ACC112 (cell line): ENCODE measurements around the gene CLEC18B.
"Not testable (repeated sequence)": the region's sequence is repeated elsewhere in the genome, so short reads cannot be mapped to it uniquely, and the experiment has no call there.

Source experiments
- H2AFZ ChIP-seq: fragments of 200-600 bp; sonication (generic); one replicate; pipeline ENCODE4 v1.6.0; 2017; ENCODE audit warnings: antibody characterized with exemption, low read length; ENCODE audit not compliant: unreplicated experiment
- H3K27ac ChIP-seq: fragments of 200-600 bp; sonication (generic); 2 replicates; pipeline ENCODE4 v1.5.1; 2014; ENCODE audit warnings: low read depth, mild to moderate bottlenecking, antibody characterized with exemption, low read length, moderate library complexity
- H3K27me3 ChIP-seq: fragments of 200-600 bp; sonication (generic); 2 replicates; pipeline ENCODE4 v1.6.1; 2014; ENCODE audit warnings: mild to moderate bottlenecking, antibody characterized with exemption, low read length, moderate library complexity, mixed read lengths; ENCODE audit not compliant: insufficient read depth
- H3K36me3 ChIP-seq: fragments of 200-600 bp; sonication (generic); 2 replicates; pipeline ENCODE4 v1.6.1; 2016; ENCODE audit warnings: mild to moderate bottlenecking, antibody characterized with exemption, low read length, moderate library complexity, mixed read lengths; ENCODE audit not compliant: insufficient read depth
- H3K4me1 ChIP-seq: fragments of 200-600 bp; sonication (generic); one replicate; pipeline ENCODE4 v1.6.1; 2016; ENCODE audit warnings: low read length, mixed read lengths; ENCODE audit not compliant: insufficient read depth, unreplicated experiment, control insufficient read depth
- H3K4me3 ChIP-seq: fragments of 200-600 bp; sonication (generic); 2 replicates; pipeline ENCODE4 v1.5.1; 2014; ENCODE audit warnings: mild to moderate bottlenecking, low read depth, low read length
- H3K79me2 ChIP-seq: fragments of 200-600 bp; sonication (generic); one replicate; pipeline ENCODE4 v1.6.0; 2016; ENCODE audit warnings: low read length; ENCODE audit not compliant: control insufficient read depth, unreplicated experiment, insufficient read depth

Gene CLEC18B

DNA sequence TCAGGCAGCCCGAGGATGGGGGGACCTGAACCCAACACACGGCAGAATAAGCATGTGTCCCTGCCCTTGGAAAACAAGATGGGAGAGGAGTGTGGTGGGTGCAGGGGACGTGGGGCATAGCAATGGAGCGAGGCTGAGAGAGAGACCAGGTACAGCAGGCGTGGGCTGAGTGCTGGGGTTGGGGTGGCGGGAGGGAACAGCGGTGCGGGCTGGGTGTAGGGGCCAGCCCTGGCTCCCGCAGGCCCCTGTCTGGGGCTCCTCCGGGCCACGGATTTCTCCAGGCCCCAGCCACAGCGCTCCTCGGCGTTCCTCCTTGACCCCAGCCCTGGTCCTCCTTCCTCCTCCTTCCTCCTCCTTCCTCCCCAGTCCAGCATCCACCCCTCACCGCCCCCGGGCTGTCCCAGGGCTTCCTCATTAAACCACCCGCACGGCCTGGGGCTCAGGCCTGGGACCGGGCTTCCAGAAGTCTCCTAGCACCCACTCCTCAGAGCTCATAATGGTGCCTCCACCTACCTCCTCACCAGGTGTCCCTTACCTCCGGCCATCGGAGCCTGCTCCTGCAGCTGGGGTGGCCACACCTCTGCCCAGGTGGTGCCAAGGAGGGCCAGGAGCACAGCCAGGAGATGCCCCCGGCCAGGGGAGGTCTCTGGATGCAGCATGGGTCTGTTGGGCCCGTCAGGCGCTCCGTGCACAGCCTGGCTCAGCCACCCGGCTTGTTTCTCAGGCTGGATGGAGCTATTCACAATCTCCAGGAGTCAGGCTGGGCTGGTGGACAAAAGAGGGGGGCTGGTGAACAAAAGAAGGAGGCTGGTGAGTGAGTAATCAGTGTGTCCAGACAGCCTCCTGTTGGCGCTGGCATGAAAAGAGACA lies at the start of gene CLEC18B:
TSS of gene CLEC18B (minus strand) at position 867 of the 870 bp plus-strand sequence. CDS start at position 659, 208 bp downstream.
- not testable (repeated sequence) for H3K4me1 ChIP-seq, H3K79me2 ChIP-seq, H2AFZ ChIP-seq, H3K4me3 ChIP-seq, H3K27ac ChIP-seq, H3K27me3 ChIP-seq, H3K36me3 ChIP-seq

DNA sequence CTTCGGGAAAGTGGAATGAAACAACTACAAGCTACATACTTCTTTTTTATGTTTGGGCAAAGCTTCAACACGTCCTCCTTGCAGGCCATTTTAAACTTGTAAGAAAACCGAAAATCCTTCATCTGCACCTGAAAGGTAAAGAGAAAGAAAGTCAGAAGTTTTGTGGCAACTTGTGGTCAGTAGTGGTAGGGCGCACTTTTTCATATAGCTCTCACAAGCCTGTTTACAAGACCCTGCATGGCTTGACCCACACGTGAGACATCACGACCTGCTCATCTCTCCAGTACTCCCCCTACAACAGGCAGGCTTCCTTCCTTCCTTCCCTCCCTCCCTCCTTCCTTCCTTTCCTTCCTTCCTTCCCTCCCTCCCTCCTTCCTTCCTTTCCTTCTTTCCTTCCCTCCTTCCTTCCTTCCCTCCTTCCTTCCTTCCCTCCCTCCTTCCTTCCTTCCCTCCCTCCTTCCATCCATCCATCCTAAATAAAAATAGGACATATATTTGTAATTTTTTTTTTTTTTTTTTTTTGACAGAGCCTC lies 48.7 kb upstream of the CLEC18B start:
- H3K27ac ChIP-seq: no peak overlapping the region
- no peak overlapping the region for H2AFZ ChIP-seq
- H3K36me3 ChIP-seq: peaks cover 32% of the 10 kb centered on the region
- H3K79me2 ChIP-seq: no peaks in the 10 kb centered on the region
- no peak overlapping the region for H3K4me3 ChIP-seq
- H3K4me1 ChIP-seq: peaks cover 6% of the 10 kb centered on the region
- no peaks in the 10 kb centered on the region for H3K27me3 ChIP-seq

DNA sequence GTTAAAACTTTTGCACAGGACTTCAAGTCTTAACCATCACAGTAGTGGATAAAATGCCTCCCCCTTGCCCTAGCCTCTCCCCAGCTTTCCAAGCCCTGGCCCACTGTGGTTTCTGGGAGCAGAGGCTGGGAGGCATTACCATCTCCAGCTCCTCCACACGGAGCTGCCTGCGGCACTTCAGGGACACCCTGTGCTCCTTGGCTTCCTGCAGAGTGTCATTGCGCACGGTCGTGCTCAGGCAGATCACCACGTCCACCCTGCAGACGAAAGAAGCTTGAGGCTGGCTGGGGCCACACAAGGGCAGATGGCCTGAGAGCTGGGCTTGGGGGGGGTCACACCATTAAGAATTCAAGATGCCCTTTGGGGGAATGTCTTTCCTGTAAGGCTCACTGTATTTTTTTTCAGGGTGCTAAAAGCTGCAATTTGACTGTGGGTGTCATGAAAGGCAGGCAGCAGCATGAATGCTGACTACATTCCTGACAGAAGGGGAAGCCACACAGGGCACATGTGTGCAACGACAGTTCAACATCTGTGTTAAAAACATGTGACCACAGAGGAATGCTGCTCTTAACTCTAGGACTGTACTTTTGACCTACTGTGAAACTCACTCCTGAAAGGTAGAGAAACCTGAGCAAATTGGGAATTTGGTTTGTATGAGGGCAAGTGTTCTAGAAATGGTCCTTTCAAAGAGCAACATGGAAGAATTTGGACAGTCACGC lies 47.7 kb upstream of the CLEC18B start:
- Histone ChIP-seq H2AFZ (no peak overlapping the region), H3K27ac (no peak overlapping the region), H3K27me3 (no peaks in the 10 kb centered on the region), H3K4me3 (no peak overlapping the region), H3K79me2 (no peaks in the 10 kb centered on the region), H3K4me1 (peaks cover 6% of the 10 kb centered on the region), H3K36me3 (peaks cover 40% of the 10 kb centered on the region)

DNA sequence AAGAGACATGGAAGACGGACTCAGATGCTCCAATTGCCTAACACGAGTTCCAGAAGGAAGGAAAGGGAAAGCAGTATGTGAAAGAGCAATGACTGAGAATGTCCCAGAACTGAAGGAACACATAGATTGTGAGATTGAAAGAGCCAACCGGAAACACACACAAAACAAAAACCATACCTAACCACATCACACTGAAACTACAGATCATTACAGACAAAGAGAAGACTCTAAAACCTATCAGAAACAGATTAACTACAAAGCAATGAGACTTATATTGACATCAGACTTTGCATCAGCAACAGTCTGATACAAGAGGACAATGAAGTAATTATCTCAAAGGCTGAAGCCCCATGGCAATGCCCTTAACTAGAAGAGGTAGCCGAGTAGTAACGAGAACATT lies 45.6 kb upstream of the CLEC18B start:
- Histone ChIP-seq H3K27ac (no peak overlapping the region), H3K4me3 (no peak overlapping the region), H2AFZ (no peak overlapping the region), H3K27me3 (no peaks in the 10 kb centered on the region), H3K36me3 (peaks cover 60% of the 10 kb centered on the region), H3K4me1 (peaks cover 6% of the 10 kb centered on the region), H3K79me2 (no peaks in the 10 kb centered on the region)

DNA sequence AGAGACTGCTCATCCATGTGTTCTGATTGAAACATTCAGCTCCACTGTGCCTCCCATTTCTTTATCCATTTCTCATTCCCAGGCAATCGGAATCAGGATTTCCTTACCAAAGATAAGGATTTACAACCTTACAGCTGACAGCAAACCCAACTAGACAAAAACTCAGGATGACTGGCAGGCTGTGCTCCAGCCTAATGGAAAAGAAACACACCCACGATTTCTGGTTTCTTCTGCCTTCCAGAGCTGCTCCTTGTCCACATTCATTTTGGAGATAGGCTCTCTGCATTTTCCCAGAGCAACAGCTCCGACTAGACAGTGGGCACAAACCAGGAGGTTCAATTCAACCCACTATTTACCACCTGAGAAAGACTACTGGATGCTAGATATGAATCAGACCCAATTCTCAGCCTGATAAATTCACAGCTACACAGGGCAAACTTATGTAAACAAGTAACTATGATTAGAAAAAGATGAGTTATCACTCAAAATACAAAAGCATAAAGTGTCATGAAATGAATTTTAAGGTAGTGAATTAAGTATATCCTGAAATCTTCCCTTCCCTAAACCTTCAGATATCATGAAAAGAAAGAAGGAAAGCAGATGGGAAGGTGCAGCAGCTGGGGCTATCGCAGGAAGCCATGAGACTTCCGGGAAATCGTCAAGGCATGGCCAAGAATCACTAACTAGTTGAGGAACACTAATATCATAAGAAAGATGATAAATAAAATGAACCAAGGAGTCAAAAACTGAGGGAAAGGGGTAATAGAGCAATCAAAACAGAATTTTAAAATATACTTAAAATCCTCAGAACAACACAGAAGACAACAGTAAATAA lies 44.8 kb upstream of the CLEC18B start:
- Histone ChIP-seq H3K79me2 (no peaks in the 10 kb centered on the region), H3K36me3 (peaks cover 59% of the 10 kb centered on the region), H3K4me1 (peaks cover 6% of the 10 kb centered on the region), H3K27me3 (no peaks in the 10 kb centered on the region), H3K4me3 (no peak overlapping the region), H3K27ac (peak overlapping the region; percentile 12; the same call in 1 of the 2 replicates), H2AFZ (no peak overlapping the region)

DNA sequence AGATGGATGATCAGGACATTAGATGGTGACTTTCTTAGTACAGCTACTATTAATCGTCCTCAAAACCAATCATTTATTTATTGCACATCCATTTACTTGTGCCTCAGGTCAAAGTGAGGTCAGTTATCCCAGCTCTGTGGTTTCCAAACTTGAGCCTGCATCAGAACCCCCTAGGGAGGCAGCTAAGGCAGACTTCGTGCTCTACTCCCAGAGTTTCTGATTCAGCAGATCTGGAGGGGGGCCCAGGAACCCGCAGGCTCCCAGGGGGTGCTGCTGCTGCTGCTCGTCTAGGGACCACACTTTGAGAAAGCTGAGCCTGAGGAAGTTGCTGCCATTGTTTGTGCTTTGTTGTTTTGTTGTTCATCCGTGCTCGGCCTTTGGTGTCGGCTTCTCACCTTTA lies 44.0 kb upstream of the CLEC18B start:
- no peaks in the 10 kb centered on the region for H3K27me3 ChIP-seq
- no peak overlapping the region for H3K4me3 ChIP-seq
- H3K36me3 ChIP-seq: peaks cover 63% of the 10 kb centered on the region
- no peaks in the 10 kb centered on the region for H3K79me2 ChIP-seq
- peaks cover 6% of the 10 kb centered on the region for H3K4me1 ChIP-seq
- no peak overlapping the region for H2AFZ ChIP-seq
- peak overlapping the region; percentile 12; the same call in 1 of the 2 replicates for H3K27ac ChIP-seq

DNA sequence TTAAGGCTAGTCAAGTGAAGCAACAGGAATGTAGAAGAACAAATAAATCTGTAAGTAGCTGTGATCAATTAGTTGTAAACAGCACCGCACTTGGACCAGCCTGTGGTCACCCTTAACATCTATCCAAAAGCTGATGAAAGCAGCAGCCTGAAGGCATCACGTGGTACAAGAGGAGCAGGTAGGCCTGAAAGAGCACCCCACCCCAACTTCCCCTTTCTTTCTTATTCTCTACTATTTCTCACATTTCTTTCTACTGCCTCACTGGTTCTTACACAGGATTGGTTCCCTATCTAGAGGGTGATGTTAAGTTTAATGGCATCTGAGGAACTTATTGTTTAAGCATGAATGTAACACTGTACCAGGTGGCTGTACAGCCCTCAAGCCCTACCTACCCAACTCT lies 42.6 kb upstream of the CLEC18B start:
- Histone ChIP-seq H3K36me3 (peaks cover 57% of the 10 kb centered on the region), H2AFZ (no peak overlapping the region), H3K79me2 (no peaks in the 10 kb centered on the region), H3K27me3 (no peaks in the 10 kb centered on the region), H3K4me1 (peaks cover 6% of the 10 kb centered on the region), H3K4me3 (no peak overlapping the region), H3K27ac (no peak overlapping the region)

DNA sequence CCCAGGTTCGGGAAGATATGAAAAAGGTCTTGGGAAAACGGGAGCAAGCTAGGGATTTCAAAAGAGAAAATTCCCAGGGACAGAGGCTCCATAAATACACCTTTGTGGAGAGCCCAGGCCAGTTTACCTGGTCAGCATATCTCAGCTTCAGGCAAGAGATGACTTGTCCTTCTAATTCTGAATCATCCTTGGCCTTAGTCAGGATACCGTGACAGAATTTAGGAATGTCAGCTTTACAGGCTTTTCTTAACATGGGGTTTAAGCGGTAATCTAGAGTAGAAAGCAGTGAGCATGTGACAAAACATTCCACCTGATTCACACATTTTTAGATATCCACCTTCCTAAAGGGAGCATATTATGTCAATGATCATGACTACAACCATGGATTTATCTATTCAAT lies 41.1 kb upstream of the CLEC18B start:
- H3K4me3 ChIP-seq: no peak overlapping the region
- peaks cover 7% of the 10 kb centered on the region for H3K4me1 ChIP-seq
- H3K27me3 ChIP-seq: no peaks in the 10 kb centered on the region
- peaks cover 68% of the 10 kb centered on the region for H3K36me3 ChIP-seq
- H3K79me2 ChIP-seq: no peaks in the 10 kb centered on the region
- no peak overlapping the region for H2AFZ ChIP-seq
- H3K27ac ChIP-seq: no peak overlapping the region

DNA sequence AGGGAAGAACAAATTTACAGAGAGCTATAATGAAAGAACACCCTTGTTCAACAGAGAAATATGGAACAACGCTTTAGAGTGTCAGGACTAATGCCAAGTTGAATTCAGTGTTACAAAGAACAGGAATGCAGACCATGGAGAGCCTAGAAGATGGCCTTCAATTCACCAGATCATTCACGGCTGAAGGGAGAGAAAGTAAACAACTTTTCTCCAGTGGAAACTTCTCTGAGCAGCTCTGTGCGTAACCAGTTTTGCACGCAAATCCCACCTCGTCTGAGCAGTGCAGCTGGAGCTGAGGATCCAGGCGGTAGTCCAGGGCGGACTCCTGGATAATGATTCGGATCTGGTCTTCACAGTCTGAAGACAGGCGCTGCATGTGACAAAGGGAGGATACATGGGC lies 40.5 kb upstream of the CLEC18B start:
- no peak overlapping the region for H3K4me3 ChIP-seq
- no peak overlapping the region for H3K27ac ChIP-seq
- H3K27me3 ChIP-seq: no peaks in the 10 kb centered on the region
- H2AFZ ChIP-seq: no peak overlapping the region
- peaks cover 63% of the 10 kb centered on the region for H3K36me3 ChIP-seq
- no peaks in the 10 kb centered on the region for H3K79me2 ChIP-seq
- peaks cover 13% of the 10 kb centered on the region for H3K4me1 ChIP-seq

DNA sequence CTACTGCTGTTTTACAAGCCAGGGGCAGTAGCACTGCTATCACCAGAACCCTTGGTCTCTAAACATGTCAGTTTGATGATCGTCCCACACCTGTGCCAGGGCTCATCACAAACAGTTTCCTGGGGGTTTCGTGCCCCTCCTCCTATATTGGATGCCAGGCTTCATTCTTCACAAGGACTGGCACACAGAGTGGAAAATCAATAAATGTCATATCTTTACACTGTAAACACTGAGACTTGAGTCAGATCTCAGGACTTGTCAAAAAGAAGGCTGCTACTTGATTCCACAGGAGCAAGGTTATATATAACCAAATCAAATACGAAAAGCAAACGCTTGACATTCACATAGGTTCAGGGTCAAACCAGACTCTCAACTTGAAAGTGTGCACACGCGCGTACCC lies 39.3 kb upstream of the CLEC18B start:
- Histone ChIP-seq H3K27ac (no peak overlapping the region), H3K36me3 (peaks cover 58% of the 10 kb centered on the region), H3K79me2 (no peaks in the 10 kb centered on the region), H3K27me3 (no peaks in the 10 kb centered on the region), H2AFZ (no peak overlapping the region), H3K4me3 (no peak overlapping the region), H3K4me1 (peaks cover 19% of the 10 kb centered on the region)
